Measurements from ENCODE around the gene ST6GALNAC5.

GRCh38 chr1:76993036-76993435 lies 125.8 kb downstream of the ST6GALNAC5 start:
- TF ChIP-seq, protein P1, sequence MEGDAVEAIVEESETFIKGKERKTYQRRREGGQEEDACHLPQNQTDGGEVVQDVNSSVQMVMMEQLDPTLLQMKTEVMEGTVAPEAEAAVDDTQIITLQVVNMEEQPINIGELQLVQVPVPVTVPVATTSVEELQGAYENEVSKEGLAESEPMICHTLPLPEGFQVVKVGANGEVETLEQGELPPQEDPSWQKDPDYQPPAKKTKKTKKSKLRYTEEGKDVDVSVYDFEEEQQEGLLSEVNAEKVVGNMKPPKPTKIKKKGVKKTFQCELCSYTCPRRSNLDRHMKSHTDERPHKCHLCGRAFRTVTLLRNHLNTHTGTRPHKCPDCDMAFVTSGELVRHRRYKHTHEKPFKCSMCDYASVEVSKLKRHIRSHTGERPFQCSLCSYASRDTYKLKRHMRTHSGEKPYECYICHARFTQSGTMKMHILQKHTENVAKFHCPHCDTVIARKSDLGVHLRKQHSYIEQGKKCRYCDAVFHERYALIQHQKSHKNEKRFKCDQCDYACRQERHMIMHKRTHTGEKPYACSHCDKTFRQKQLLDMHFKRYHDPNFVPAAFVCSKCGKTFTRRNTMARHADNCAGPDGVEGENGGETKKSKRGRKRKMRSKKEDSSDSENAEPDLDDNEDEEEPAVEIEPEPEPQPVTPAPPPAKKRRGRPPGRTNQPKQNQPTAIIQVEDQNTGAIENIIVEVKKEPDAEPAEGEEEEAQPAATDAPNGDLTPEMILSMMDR (IDR thresholded peaks at IDR 0.05; ENCODE audit: extremely low read depth in 1 of 2, insufficient read depth in 1 of 2, low read depth in 1 of 2, low read length in 2 of 2) = no peak
- TF ChIP-seq POLR2AphosphoS5 (IDR thresholded peaks at IDR 0.05; ENCODE audit: insufficient read depth, low read depth, low read length) (no peak), EZH2 (IDR thresholded peaks at IDR 0.05; ENCODE audit: borderline replicate concordance, low read depth, low read length, severe bottlenecking) (no peak), JUN (IDR thresholded peaks at IDR 0.05; ENCODE audit: borderline replicate concordance, insufficient read depth, insufficient read length, low read depth) (no peak), POLR2A (IDR thresholded peaks at IDR 0.05; ENCODE audit: low read depth, low read length) (no peak)

Measured in endothelial cell of umbilical vein (primary cell).